SK-N-SH (cell line): ENCODE results near the gene TRPV5. TPM values are rescaled to one million over a fixed set of nuclear protein-coding genes. Genes with fewer than 3 reads are reported as not detected.

Experiments used
- CTCF ChIA-PET: fragments of 300-600, 350-600 bp; formaldehyde crosslinking; extraction: SDS; loops from one replicate; lab custom pipeline; 2021; lab: Yijun Ruan, JAX
- POLR2A ChIA-PET: fragments of 350-600 bp; sonication (Branson Sonifier 250); formaldehyde crosslinking; extraction: SDS; loops from one replicate; lab custom pipeline; 2020; ENCODE audit warnings: antibody characterized with exemption, inconsistent platforms; lab: Yijun Ruan, JAX
- DNase-seq: peaks from one replicate; pipeline ENCODE4 v3.0.0; 2012
- H2AFZ ChIP-seq: fragments of 200-600 bp; sonication (generic); 2 replicates; pipeline ENCODE4 v1.8.1; 2016; ENCODE audit warnings: antibody characterized with exemption, mild to moderate bottlenecking, low read depth
- H3F3A ChIP-seq: fragments of 200-600 bp; sonication (generic); replicated peaks from 2 replicates; pipeline ENCODE3; 2016; ENCODE audit warnings: antibody characterized with exemption, mild to moderate bottlenecking; ENCODE audit not compliant: insufficient read depth
- H3K27ac ChIP-seq, 2 experiments: fragments of 200-500 bp in 1 of 2; fragments of 200-600 bp in 1 of 2; sonication (Bioruptor generic) in 1 of 2; sonication (generic), shearing (Covaris generic) in 1 of 2; 2 replicates each; pipeline versions ENCODE4 v1.5.1 to v1.6.1; 2014 to 2016; ENCODE audit warnings: low read depth in 2 of 2, inconsistent platforms in 1 of 2, low read length in 1 of 2, mild to moderate bottlenecking in 1 of 2, mixed read lengths in 1 of 2
- H3K27me3 ChIP-seq: fragments of 200-600 bp; sonication (generic), shearing (Covaris generic); 2 replicates; pipeline ENCODE4 v1.6.1; 2016; ENCODE audit warnings: mixed run types; ENCODE audit not compliant: insufficient read depth
- H3K36me3 ChIP-seq, 2 experiments: fragments of 200-500 bp in 1 of 2; fragments of 200-600 bp in 1 of 2; sonication (Bioruptor generic) in 1 of 2; sonication (generic) in 1 of 2; replicated peaks in 1 of 2; 2 replicates each; pipeline versions ENCODE3 to v1.5.1; 2014 to 2016; ENCODE audit warnings: low read length in 1 of 2, mild to moderate bottlenecking in 1 of 2; ENCODE audit not compliant: insufficient read depth in 2 of 2, control insufficient read depth in 1 of 2
- H3K4me1 ChIP-seq, 2 experiments: fragments of 200-500 bp in 1 of 2; fragments of 200-600 bp in 1 of 2; sonication (Bioruptor generic) in 1 of 2; sonication (generic), shearing (Covaris generic) in 1 of 2; 2 replicates each; pipeline versions ENCODE4 v1.5.1 to v1.6.1; 2014 to 2016; ENCODE audit warnings: low read depth in 1 of 2, low read length in 1 of 2, mixed run types in 1 of 2; ENCODE audit not compliant: insufficient read depth in 2 of 2, control insufficient read depth in 1 of 2
- H3K4me2 ChIP-seq: fragments of 200-600 bp; sonication (generic), shearing (Covaris generic); 2 replicates; pipeline ENCODE4 v1.6.1; 2017; ENCODE audit warnings: mixed run types
- H3K4me3 ChIP-seq, 2 experiments: fragments of 200-500 bp in 1 of 2; fragments of 200-600 bp in 1 of 2; sonication (Bioruptor generic) in 1 of 2; sonication (generic), shearing (Covaris generic) in 1 of 2; 2 replicates each; pipeline versions ENCODE4 v1.5.1 to v1.8.1; 2014 to 2016; ENCODE audit warnings: low read depth in 2 of 2, inconsistent platforms in 1 of 2, low read length in 1 of 2, mild to moderate bottlenecking in 1 of 2, mixed read lengths in 1 of 2, moderate library complexity in 1 of 2
- H3K79me2 ChIP-seq: fragments of 200-600 bp; sonication (generic); 2 replicates; pipeline ENCODE4 v1.8.1; 2017; ENCODE audit warnings: mild to moderate bottlenecking; ENCODE audit not compliant: insufficient read depth
- H3K9ac ChIP-seq: fragments of 200-600 bp; sonication (generic); 2 replicates; pipeline ENCODE4 v1.6.1; 2017; ENCODE audit warnings: mixed run types
- H3K9me2 ChIP-seq: fragments of 200-600 bp; sonication (generic); 2 replicates; pipeline ENCODE4 v1.6.1; 2017; ENCODE audit warnings: mixed run types
- H3K9me3 ChIP-seq: fragments of 200-600 bp; sonication (generic); 2 replicates; pipeline ENCODE4 v1.6.1; 2017; ENCODE audit warnings: mixed run types, mild to moderate bottlenecking, moderate library complexity
- H4K20me1 ChIP-seq: fragments of 200-600 bp; sonication (generic); 2 replicates; pipeline ENCODE4 v1.6.1; 2017; ENCODE audit warnings: mild to moderate bottlenecking, mixed run types; ENCODE audit not compliant: insufficient read depth
- ELF1 ChIP-seq: IDR thresholded peaks from 2 replicates; pipeline ENCODE4 v1.4.0; 2012
- EP300 ChIP-seq, 2 experiments: IDR thresholded peaks; 2 replicates each; pipeline versions ENCODE4 v1.4.0 to v1.6.1; 2012; ENCODE audit warnings: borderline replicate concordance in 1 of 2, low read depth in 1 of 2, low read length in 1 of 2
- EZH2phosphoT487 ChIP-seq: fragments of 200-600 bp; sonication (generic); IDR thresholded peaks from 2 replicates; pipeline ENCODE4 v1.6.1; 2017; ENCODE audit warnings: low read depth, mixed run types, mild to moderate bottlenecking, antibody characterized with exemption, moderate library complexity, borderline replicate concordance
- FOSL2 ChIP-seq: IDR thresholded peaks from 2 replicates; pipeline ENCODE4 v1.4.0; 2012; ENCODE audit warnings: low read depth, mild to moderate bottlenecking, moderate library complexity, borderline replicate concordance
- FOXM1 ChIP-seq: IDR thresholded peaks from 2 replicates; pipeline ENCODE4 v1.4.0; 2012; ENCODE audit warnings: low read depth, mild to moderate bottlenecking
- JUND ChIP-seq: IDR thresholded peaks from 2 replicates; pipeline ENCODE4 v1.4.0; 2012
- MEF2A ChIP-seq: IDR thresholded peaks from 2 replicates; pipeline ENCODE4 v1.4.0; 2012; ENCODE audit warnings: low read depth, borderline replicate concordance
- MXI1 ChIP-seq: IDR thresholded peaks from 2 replicates; pipeline ENCODE4 v1.6.1; 2012; ENCODE audit warnings: mild to moderate bottlenecking, low read depth, low read length, improper control_type of control experiment
- NRF1 ChIP-seq: IDR thresholded peaks from 2 replicates; pipeline ENCODE4 v1.6.1; 2012; ENCODE audit warnings: low read depth, mild to moderate bottlenecking, low read length
- RAD21 ChIP-seq: IDR thresholded peaks from 2 replicates; pipeline ENCODE4 v1.6.1; 2012; ENCODE audit warnings: mild to moderate bottlenecking, low read length
- SIN3A ChIP-seq: IDR thresholded peaks from 2 replicates; pipeline ENCODE4 v1.6.1; 2012; ENCODE audit warnings: low read depth, mild to moderate bottlenecking, low read length, moderate library complexity, borderline replicate concordance
- SMC3 ChIP-seq: IDR thresholded peaks from 2 replicates; pipeline ENCODE4 v1.6.1; 2012; ENCODE audit warnings: low read depth, low read length, improper control_type of control experiment
- YY1 ChIP-seq: IDR thresholded peaks from 2 replicates; pipeline ENCODE4 v1.4.0; 2012; ENCODE audit warnings: low read depth, mild to moderate bottlenecking
- WGBS: methylation state at CpG from one replicate; pipeline ENCODE4 v1.1.6; 2017; ENCODE audit warnings: low lambda C conversion rate; 5-methylcytosine and 5-hydroxymethylcytosine counted together
- polyA plus RNA-seq, 3 experiments: library from polyadenylated mRNA; depleted of rRNA; stranded (reverse); fragments of >200 nt; gene quantifications; 2 replicates each; pipeline ENCODE4 v1.2.3, GENCODE V29; 2012
- TF ChIP-seq, protein P1 (sequence below): IDR thresholded peaks from 2 replicates; pipeline ENCODE4; 2012
- TF ChIP-seq, protein P2 (sequence below): IDR thresholded peaks from 2 replicates; pipeline ENCODE4 v1.6.1; 2012; ENCODE audit warnings: mild to moderate bottlenecking, low read depth, low read length, moderate library complexity
- TF ChIP-seq, protein P3 (sequence below): IDR thresholded peaks from 2 replicates; pipeline ENCODE4 v1.4.0; 2012; ENCODE audit warnings: low read depth, borderline replicate concordance
- TF ChIP-seq, protein P4 (sequence below): fragments of 200-600 bp; sonication (generic); IDR thresholded peaks from 2 replicates; pipeline ENCODE4 v1.6.1; 2017; ENCODE audit warnings: antibody characterized with exemption, mild to moderate bottlenecking, moderate library complexity

Gene TRPV5
- polyA plus RNA-seq, 1 of the 3 experiments (the other 2 are of a cell fraction): not detected

DNA sequence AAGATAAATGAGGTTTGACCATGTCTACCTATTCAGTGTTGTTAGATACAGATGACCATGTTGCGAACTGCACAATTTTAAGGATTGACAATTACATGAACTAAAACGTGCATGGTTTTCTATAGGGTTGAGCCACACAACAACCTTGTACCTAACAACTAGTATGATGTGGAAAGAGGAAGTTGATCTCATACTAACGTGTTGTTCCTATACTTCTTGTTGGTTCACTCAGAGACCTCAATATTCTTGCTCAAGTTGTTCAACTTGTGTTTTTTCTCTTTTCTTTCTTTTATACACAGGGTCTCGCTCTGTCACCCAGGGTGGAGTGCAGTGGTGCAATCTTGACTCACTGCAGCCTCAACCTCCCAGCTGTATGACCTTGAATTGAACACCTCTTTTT, 34.7 kb upstream of the TRPV5 start:
- no peaks in the 10 kb centered on the region for H3K79me2 ChIP-seq
- no peak overlapping the region for H2AFZ ChIP-seq
- no peaks in the 10 kb centered on the region for H4K20me1 ChIP-seq
- no peak overlapping the region for H3K9ac ChIP-seq
- ChIA-PET POLR2A (no interaction called here), CTCF (interaction anchor here (1.3 kb wide), 1 partner anchor 40 kb away, joined by 4 read pairs; no protein-coding TSS in a partner anchor)
- H3K4me3 ChIP-seq: no peak overlapping the region
- no peak overlapping the region for H3K27ac ChIP-seq
- H3K36me3 ChIP-seq: no peaks in the 10 kb centered on the region
- TF ChIP-seq, protein P1, sequence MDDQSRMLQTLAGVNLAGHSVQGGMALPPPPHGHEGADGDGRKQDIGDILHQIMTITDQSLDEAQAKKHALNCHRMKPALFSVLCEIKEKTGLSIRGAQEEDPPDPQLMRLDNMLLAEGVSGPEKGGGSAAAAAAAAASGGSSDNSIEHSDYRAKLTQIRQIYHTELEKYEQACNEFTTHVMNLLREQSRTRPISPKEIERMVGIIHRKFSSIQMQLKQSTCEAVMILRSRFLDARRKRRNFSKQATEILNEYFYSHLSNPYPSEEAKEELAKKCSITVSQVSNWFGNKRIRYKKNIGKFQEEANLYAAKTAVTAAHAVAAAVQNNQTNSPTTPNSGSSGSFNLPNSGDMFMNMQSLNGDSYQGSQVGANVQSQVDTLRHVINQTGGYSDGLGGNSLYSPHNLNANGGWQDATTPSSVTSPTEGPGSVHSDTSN: no peak
- TF ChIP-seq NRF1 (no peak), FOXM1 (no peak), MXI1 (no peak), ELF1 (no peak), SMC3 (no peak)
- H3K9me3 ChIP-seq: no peaks in the 10 kb centered on the region
- no peaks in the 10 kb centered on the region for H3K4me1 ChIP-seq
- H3K9me2 ChIP-seq: no peaks in the 10 kb centered on the region
- H3F3A ChIP-seq: no peaks in the 10 kb centered on the region
- peaks cover 7% of the 10 kb centered on the region; the same call in 1 of the 2 replicates for H3K27me3 ChIP-seq
- no peak for DNase-seq
- H3K4me2 ChIP-seq: no peak overlapping the region
- 6% methylated on average over 4 of the region's 4 CpGs for WGBS

DNA sequence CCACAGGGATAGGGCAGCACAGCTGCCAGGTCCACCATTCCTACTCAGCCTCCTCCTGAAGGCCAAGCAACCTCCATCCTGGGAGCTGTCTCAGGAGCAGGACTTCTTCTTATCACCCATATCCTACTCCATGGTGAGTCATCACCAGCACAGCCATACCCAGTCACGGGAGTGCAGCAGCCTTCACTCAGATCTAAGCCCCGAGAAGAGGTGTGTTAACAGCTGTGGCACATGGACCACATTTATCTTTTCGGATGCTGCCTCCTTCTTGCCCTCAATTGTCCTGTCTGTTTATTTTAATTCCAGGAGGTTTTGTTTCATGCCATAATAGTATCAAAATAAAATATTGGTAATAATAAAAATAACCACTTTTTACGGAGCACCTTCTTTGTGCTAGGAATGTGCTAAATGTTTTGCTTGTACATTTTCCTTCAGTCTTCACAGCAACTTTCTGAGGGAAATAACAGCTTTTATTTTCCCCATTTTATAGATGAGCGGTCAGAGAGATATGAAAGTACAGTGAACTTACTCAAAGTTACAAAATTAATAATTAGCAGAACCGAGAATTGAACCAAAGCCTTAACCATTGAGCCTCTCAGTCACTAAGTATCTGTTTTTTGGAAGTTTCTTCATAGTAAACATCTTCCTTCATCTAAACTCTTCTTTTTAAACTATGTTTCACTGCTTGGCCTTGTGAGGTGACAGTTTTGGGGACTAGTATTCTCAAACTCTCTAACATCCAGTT, 31.1 kb upstream of the TRPV5 start:
- 17% methylated on average over 6 of the region's 6 CpGs for WGBS
- DNase-seq: no peak
- Histone ChIP-seq H3K27ac (no peak overlapping the region), H3K9me3 (no peaks in the 10 kb centered on the region), H3K36me3 (no peaks in the 10 kb centered on the region), H4K20me1 (no peaks in the 10 kb centered on the region), H3K9ac (no peak overlapping the region), H3K27me3 (peaks cover 30% of the 10 kb centered on the region; the same call in 1 of the 2 replicates), H3K79me2 (no peaks in the 10 kb centered on the region), H3K4me1 (no peaks in the 10 kb centered on the region), H3K4me2 (no peak overlapping the region), H3K4me3 (no peak overlapping the region), H3F3A (no peaks in the 10 kb centered on the region), H2AFZ (no peak overlapping the region), H3K9me2 (no peaks in the 10 kb centered on the region)
- TF ChIP-seq MEF2A (no peak), JUND (no peak), ELF1 (no peak), NRF1 (no peak), FOSL2 (no peak), SMC3 (no peak), RAD21 (no peak), EZH2phosphoT487 (no peak), EP300 (IDR thresholded peaks at IDR 0.05; ENCODE audit: borderline replicate concordance in 1 of 2, low read depth in 1 of 2, low read length in 1 of 2) (no peak), MXI1 (no peak), YY1 (no peak), SIN3A (no peak)
- TF ChIP-seq, protein P2, sequence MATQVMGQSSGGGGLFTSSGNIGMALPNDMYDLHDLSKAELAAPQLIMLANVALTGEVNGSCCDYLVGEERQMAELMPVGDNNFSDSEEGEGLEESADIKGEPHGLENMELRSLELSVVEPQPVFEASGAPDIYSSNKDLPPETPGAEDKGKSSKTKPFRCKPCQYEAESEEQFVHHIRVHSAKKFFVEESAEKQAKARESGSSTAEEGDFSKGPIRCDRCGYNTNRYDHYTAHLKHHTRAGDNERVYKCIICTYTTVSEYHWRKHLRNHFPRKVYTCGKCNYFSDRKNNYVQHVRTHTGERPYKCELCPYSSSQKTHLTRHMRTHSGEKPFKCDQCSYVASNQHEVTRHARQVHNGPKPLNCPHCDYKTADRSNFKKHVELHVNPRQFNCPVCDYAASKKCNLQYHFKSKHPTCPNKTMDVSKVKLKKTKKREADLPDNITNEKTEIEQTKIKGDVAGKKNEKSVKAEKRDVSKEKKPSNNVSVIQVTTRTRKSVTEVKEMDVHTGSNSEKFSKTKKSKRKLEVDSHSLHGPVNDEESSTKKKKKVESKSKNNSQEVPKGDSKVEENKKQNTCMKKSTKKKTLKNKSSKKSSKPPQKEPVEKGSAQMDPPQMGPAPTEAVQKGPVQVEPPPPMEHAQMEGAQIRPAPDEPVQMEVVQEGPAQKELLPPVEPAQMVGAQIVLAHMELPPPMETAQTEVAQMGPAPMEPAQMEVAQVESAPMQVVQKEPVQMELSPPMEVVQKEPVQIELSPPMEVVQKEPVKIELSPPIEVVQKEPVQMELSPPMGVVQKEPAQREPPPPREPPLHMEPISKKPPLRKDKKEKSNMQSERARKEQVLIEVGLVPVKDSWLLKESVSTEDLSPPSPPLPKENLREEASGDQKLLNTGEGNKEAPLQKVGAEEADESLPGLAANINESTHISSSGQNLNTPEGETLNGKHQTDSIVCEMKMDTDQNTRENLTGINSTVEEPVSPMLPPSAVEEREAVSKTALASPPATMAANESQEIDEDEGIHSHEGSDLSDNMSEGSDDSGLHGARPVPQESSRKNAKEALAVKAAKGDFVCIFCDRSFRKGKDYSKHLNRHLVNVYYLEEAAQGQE: no peak
- TF ChIP-seq, protein P3, sequence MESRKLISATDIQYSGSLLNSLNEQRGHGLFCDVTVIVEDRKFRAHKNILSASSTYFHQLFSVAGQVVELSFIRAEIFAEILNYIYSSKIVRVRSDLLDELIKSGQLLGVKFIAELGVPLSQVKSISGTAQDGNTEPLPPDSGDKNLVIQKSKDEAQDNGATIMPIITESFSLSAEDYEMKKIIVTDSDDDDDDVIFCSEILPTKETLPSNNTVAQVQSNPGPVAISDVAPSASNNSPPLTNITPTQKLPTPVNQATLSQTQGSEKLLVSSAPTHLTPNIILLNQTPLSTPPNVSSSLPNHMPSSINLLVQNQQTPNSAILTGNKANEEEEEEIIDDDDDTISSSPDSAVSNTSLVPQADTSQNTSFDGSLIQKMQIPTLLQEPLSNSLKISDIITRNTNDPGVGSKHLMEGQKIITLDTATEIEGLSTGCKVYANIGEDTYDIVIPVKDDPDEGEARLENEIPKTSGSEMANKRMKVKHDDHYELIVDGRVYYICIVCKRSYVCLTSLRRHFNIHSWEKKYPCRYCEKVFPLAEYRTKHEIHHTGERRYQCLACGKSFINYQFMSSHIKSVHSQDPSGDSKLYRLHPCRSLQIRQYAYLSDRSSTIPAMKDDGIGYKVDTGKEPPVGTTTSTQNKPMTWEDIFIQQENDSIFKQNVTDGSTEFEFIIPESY: no peak
- TF ChIP-seq, protein P4, sequence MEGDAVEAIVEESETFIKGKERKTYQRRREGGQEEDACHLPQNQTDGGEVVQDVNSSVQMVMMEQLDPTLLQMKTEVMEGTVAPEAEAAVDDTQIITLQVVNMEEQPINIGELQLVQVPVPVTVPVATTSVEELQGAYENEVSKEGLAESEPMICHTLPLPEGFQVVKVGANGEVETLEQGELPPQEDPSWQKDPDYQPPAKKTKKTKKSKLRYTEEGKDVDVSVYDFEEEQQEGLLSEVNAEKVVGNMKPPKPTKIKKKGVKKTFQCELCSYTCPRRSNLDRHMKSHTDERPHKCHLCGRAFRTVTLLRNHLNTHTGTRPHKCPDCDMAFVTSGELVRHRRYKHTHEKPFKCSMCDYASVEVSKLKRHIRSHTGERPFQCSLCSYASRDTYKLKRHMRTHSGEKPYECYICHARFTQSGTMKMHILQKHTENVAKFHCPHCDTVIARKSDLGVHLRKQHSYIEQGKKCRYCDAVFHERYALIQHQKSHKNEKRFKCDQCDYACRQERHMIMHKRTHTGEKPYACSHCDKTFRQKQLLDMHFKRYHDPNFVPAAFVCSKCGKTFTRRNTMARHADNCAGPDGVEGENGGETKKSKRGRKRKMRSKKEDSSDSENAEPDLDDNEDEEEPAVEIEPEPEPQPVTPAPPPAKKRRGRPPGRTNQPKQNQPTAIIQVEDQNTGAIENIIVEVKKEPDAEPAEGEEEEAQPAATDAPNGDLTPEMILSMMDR: no peak
- ChIA-PET CTCF (interaction anchor here (0.6 kb wide), 1 partner anchor 332 kb away, joined by 3 read pairs; no protein-coding TSS in a partner anchor), POLR2A (no interaction called here)
